Hepatocyte (in vitro differentiated cells): ENCODE measurements around the gene KLHL21. TPM values are rescaled to one million over a fixed set of nuclear protein-coding genes. Genes with fewer than 3 reads are reported as not detected.

ENCODE experiments used
- DNase-seq: peaks from one replicate; pipeline ENCODE4 v3.0.0-alpha.2; 2016; ENCODE audit warnings: low spot score
- H2AFZ ChIP-seq: fragments of 200-600 bp; sonication (generic); 2 replicates; pipeline ENCODE4 v1.6.0; 2016; ENCODE audit warnings: antibody characterized with exemption, mild to moderate bottlenecking
- H3K27ac ChIP-seq: fragments of 200-600 bp; sonication (generic); 2 replicates; pipeline ENCODE4 v1.5.1; 2016; ENCODE audit warnings: mild to moderate bottlenecking
- H3K27me3 ChIP-seq: fragments of 200-600 bp; sonication (generic); 2 replicates; pipeline ENCODE4 v1.6.1; 2016
- H3K36me3 ChIP-seq: fragments of 200-600 bp; sonication (generic); replicated peaks from 2 replicates; pipeline ENCODE4 v1.5.1; 2016; ENCODE audit warnings: low read depth; ENCODE audit not compliant: insufficient read depth
- H3K4me1 ChIP-seq: fragments of 200-600 bp; sonication (generic); 2 replicates; pipeline ENCODE4 v1.5.1; 2016; ENCODE audit warnings: mild to moderate bottlenecking, moderate library complexity; ENCODE audit not compliant: insufficient read depth
- H3K4me2 ChIP-seq: fragments of 200-600 bp; sonication (generic); 2 replicates; pipeline ENCODE4 v1.6.0; 2016
- H3K4me3 ChIP-seq: fragments of 200-600 bp; sonication (generic); 2 replicates; pipeline ENCODE4 v1.5.1; 2016; ENCODE audit warnings: mild to moderate bottlenecking
- H3K79me2 ChIP-seq: fragments of 200-600 bp; sonication (generic); 2 replicates; pipeline ENCODE4 v1.6.0; 2017; ENCODE audit warnings: mild to moderate bottlenecking
- H3K9me2 ChIP-seq: fragments of 200-600 bp; sonication (generic); replicated peaks from 2 replicates; pipeline ENCODE4 v1.6.0; 2017; ENCODE audit warnings: mild to moderate bottlenecking; ENCODE audit not compliant: insufficient read depth
- H3K9me3 ChIP-seq: fragments of 200-600 bp; sonication (generic); 2 replicates; pipeline ENCODE4 v1.5.1; 2016; ENCODE audit warnings: low read depth, mild to moderate bottlenecking
- H4K20me1 ChIP-seq: fragments of 200-600 bp; sonication (generic); 2 replicates; pipeline ENCODE4 v1.6.0; 2016; ENCODE audit warnings: mild to moderate bottlenecking; ENCODE audit not compliant: insufficient read depth, poor library complexity, severe bottlenecking
- EZH2 ChIP-seq: fragments of 200-600 bp; sonication (generic); IDR thresholded peaks from 2 replicates; pipeline ENCODE4 v1.6.1; 2016; ENCODE audit warnings: antibody characterized with exemption, mild to moderate bottlenecking, borderline replicate concordance
- EZH2phosphoT487 ChIP-seq: fragments of 200-600 bp; sonication (generic); IDR thresholded peaks from one replicate; pipeline ENCODE4 v1.6.1; 2018; ENCODE audit warnings: antibody characterized with exemption, mild to moderate bottlenecking, low read depth, moderate library complexity; ENCODE audit not compliant: unreplicated experiment, severe bottlenecking
- WGBS: methylation state at CpG from one replicate; pipeline ENCODE4 v1.1.6; 2016; ENCODE audit warnings: low lambda C conversion rate; ENCODE audit errors: missing lambda C conversion rate; 5-methylcytosine and 5-hydroxymethylcytosine counted together
- polyA plus RNA-seq: library from polyadenylated mRNA; unstranded; fragments of >200 nt; fragmentation: Nextera tagmentation; extraction: Ambion mirVana; gene quantifications from 2 replicates; pipeline ENCODE4 v1.2.1, GENCODE V29; 2016
- total RNA-seq: library from RNA; depleted of rRNA; stranded (reverse); fragments of >200 nt; gene quantifications from 2 replicates; pipeline ENCODE4 v1.2.3, GENCODE V29; 2014
- TF ChIP-seq, protein P1 (sequence below): fragments of 200-600 bp; sonication (generic); IDR thresholded peaks from 2 replicates; pipeline ENCODE4 v1.5.1; 2016; ENCODE audit warnings: antibody characterized with exemption, mild to moderate bottlenecking; ENCODE audit not compliant: poor library complexity

Gene KLHL21
- total and polyA plus RNA-seq, 2 experiments from 2014 or later, result 20.0 to 20.6 TPM

DNA sequence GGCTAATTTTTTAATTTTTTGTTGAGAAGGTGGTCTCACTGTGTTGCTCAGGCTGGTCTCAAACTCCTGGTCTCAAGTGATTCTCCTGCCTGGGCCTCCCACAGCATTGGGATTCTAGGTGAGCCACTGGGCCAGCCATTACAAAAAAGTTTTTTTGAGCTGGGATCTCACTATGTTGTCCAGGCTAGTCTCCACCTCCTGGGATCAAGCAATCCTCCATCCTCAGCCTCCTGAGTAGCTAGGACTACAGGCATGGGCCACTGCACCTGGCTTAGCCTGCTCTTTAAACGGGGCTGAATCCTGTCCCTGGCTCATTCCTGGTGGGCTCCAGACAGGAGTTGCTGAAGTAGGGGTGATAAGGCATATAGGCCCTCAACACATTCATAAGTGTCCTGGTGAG is 45.1 kb downstream of the KLHL21 start:
- Histone ChIP-seq H3K36me3 (no peaks in the 10 kb centered on the region), H3K79me2 (peaks cover 17% of the 10 kb centered on the region), H4K20me1 (peaks cover 5% of the 10 kb centered on the region), H3K9me2 (no peaks in the 10 kb centered on the region), H3K27ac (no peak overlapping the region), H3K27me3 (no peaks in the 10 kb centered on the region), H3K4me1 (peaks cover 11% of the 10 kb centered on the region), H3K9me3 (no peaks in the 10 kb centered on the region), H2AFZ (no peak overlapping the region), H3K4me3 (no peak overlapping the region), H3K4me2 (no peak overlapping the region)
- WGBS, result 78% methylated on average over 1 of the region's 1 CpG
- DNase-seq, result no peak
- TF ChIP-seq EZH2phosphoT487, result no peak
- TF ChIP-seq, protein P1, sequence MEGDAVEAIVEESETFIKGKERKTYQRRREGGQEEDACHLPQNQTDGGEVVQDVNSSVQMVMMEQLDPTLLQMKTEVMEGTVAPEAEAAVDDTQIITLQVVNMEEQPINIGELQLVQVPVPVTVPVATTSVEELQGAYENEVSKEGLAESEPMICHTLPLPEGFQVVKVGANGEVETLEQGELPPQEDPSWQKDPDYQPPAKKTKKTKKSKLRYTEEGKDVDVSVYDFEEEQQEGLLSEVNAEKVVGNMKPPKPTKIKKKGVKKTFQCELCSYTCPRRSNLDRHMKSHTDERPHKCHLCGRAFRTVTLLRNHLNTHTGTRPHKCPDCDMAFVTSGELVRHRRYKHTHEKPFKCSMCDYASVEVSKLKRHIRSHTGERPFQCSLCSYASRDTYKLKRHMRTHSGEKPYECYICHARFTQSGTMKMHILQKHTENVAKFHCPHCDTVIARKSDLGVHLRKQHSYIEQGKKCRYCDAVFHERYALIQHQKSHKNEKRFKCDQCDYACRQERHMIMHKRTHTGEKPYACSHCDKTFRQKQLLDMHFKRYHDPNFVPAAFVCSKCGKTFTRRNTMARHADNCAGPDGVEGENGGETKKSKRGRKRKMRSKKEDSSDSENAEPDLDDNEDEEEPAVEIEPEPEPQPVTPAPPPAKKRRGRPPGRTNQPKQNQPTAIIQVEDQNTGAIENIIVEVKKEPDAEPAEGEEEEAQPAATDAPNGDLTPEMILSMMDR, result no peak
- TF ChIP-seq EZH2, result no peak

DNA sequence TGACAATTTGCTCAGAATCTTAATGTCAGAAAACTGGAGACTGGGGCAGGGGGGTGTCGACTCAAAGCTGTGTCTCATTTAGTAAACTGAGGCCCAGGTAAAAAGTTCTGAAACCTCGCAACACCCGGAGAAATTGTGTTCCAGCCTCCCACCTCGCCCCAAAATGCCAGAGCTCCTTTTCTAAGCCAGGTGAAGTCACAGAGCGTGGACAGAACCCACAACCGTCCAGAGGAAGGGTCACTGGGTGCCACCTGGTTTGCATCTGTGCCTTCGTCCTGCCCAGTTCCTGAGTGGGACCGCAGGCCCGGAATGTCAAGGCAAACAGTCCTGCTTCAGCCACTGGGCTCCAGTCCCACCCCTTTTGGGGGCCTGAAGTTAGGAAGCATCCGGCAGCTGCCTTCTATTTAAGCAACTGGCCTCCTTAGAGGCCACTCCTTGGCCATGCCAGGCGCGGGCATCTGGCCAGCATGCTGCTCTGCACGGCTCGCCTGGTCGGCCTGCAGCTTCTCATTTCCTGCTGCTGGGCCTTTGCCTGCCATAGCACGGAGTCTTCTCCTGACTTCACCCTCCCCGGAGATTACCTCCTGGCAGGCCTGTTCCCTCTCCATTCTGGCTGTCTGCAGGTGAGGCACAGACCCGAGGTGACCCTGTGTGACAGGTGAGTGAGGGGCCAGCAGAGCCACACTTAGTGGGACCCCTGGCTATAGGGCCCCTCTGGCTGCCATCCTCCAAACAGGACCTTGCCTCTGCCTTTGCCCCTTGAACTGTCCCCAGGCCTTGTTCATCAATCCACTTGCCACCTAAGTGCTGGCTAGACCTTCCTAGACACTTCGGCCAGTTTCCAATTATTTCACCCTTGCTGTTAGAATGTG is 47.5 kb downstream of the KLHL21 start, which contains the start of gene TAS1R1:
TSS of gene TAS1R1 (plus strand) at position 401 of the 872 bp plus-strand sequence. CDS start at position 468, 67 bp downstream.
- WGBS, result 94% methylated on average over 19 of the region's 19 CpGs
- Histone ChIP-seq H3K9me3 (no peaks in the 10 kb centered on the region), H3K79me2 (peaks cover 26% of the 10 kb centered on the region), H4K20me1 (peaks cover 5% of the 10 kb centered on the region), H3K4me3 (peak within 1 kb of the TSS; percentile 99), H3K27me3 (no peaks in the 10 kb centered on the region), H2AFZ (peak within 1 kb of the TSS; percentile 98), H3K9me2 (no peaks in the 10 kb centered on the region), H3K27ac (peak within 1 kb of the TSS; percentile 75), H3K4me1 (peaks cover 11% of the 10 kb centered on the region), H3K36me3 (no peaks in the 10 kb centered on the region), H3K4me2 (peak within 1 kb of the TSS; percentile 92)
- TF ChIP-seq EZH2 (no peak), EZH2phosphoT487 (no peak)
- TF ChIP-seq, protein P1, result no peak
- no peak for DNase-seq

DNA sequence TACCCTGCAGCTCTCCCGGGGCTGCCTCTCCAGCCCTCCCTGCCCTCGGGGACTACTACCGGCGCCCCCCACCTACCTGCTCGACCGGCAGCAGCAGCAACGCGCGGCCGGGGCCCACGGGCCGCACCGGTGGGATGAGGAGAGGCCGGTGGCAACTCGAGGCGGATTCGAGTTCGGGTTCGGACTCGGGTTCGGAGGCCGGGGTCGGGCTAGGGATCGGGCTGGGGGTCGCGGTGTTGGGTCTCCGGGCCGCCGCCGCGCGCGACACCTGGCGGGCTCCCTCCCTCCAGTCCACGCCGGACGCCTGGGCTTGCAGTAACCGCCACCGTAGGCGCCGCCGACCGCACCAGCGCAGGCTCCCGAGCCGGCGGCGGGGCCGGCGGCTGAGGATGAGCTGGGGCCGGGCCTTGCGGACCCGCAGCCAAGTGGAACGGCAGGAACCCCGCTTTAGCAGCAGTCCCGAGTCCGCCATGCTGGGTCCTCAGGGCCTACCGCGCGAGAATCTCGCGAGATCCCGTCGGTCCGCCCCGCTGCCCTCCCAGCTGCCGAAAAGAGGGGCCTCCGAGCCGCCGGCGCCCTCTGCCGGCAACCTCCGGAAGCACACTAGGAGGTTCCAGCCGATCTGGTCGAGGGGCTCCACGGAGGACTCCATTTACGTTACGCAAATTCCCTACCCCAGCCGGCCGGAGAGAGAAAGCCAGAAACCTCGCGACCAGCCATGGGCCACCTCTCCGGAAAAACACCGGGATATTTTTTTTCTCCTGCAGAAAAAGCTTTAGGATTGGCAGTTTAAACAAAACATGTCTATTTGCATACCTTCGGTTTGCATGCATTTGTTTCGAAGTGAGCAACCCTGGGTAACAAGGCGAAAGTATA is 48.4 kb downstream of the KLHL21 start, which contains the start of gene NOL9:
TSS of gene NOL9 (minus strand) at position 483 of the 876 bp plus-strand sequence. CDS start at position 472, 11 bp downstream.
- peak within 1 kb of the TSS; percentile 75 for H3K27ac ChIP-seq
- no peaks in the 10 kb centered on the region for H3K9me3 ChIP-seq
- H3K9me2 ChIP-seq, result no peaks in the 10 kb centered on the region
- no peaks in the 10 kb centered on the region for H3K36me3 ChIP-seq
- H4K20me1 ChIP-seq, result peaks cover 5% of the 10 kb centered on the region
- peaks cover 11% of the 10 kb centered on the region for H3K4me1 ChIP-seq
- TF ChIP-seq, protein P1, result peak; percentile 85
- no peak for TF ChIP-seq EZH2
- TF ChIP-seq EZH2phosphoT487, result no peak
- peak; percentile 96 for DNase-seq
- H3K79me2 ChIP-seq, result peaks cover 26% of the 10 kb centered on the region
- peak within 1 kb of the TSS; percentile 98 for H2AFZ ChIP-seq
- WGBS, result 4% methylated on average over 73 of the region's 87 CpGs
- peak within 1 kb of the TSS; percentile 99 for H3K4me3 ChIP-seq
- H3K4me2 ChIP-seq, result peak within 1 kb of the TSS; percentile 92
- no peaks in the 10 kb centered on the region for H3K27me3 ChIP-seq
